22Rv1 (cell line): ENCODE data around the gene OR8A1.

ENCODE experiments used
- ZFX ChIP-seq: fragments of 450-650 bp; IDR thresholded peaks from 2 replicates; pipeline ENCODE4 v1.6.1; 2017; ENCODE audit warnings: antibody characterized with exemption, borderline replicate concordance
- TF ChIP-seq, protein P1 (sequence below): fragments of 450-650 bp; IDR thresholded peaks from 2 replicates; pipeline ENCODE4 v1.5.1; 2017; ENCODE audit warnings: mild to moderate bottlenecking

GRCh38 chr11:124535552-124536232 is 34.1 kb upstream of the OR8A1 start:
- TF ChIP-seq ZFX, result no peak
- TF ChIP-seq, protein P1, sequence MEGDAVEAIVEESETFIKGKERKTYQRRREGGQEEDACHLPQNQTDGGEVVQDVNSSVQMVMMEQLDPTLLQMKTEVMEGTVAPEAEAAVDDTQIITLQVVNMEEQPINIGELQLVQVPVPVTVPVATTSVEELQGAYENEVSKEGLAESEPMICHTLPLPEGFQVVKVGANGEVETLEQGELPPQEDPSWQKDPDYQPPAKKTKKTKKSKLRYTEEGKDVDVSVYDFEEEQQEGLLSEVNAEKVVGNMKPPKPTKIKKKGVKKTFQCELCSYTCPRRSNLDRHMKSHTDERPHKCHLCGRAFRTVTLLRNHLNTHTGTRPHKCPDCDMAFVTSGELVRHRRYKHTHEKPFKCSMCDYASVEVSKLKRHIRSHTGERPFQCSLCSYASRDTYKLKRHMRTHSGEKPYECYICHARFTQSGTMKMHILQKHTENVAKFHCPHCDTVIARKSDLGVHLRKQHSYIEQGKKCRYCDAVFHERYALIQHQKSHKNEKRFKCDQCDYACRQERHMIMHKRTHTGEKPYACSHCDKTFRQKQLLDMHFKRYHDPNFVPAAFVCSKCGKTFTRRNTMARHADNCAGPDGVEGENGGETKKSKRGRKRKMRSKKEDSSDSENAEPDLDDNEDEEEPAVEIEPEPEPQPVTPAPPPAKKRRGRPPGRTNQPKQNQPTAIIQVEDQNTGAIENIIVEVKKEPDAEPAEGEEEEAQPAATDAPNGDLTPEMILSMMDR, result no peak
